ENCODE data around the gene IL9R.
"Not testable (repeated sequence)": the region's sequence is repeated elsewhere in the genome, so short reads cannot be mapped to it uniquely, and the experiment has no call there.

The IL9R gene

GRCh38 chrX:156008379-156008778, 10.9 kb downstream of the IL9R start:
- H3K9me2 ChIP-seq (replicated peaks; ENCODE audit: low read depth, low read length), result not testable (repeated sequence)

GRCh38 chrX:156008915-156009314, 11.4 kb downstream of the IL9R start:
- Histone ChIP-seq H3K79me2 (ENCODE audit: insufficient read depth, low read length) (peaks cover 11% of the 10 kb centered on the region; the same call in 1 of the 2 replicates), H4K20me1 (ENCODE audit: insufficient read depth, low read length, poor library complexity, severe bottlenecking) (no peaks in the 10 kb centered on the region), H3K9me2 (replicated peaks; ENCODE audit: low read depth, low read length) (no peaks in the 10 kb centered on the region), H3K9ac (ENCODE audit: low read depth, low read length, poor library complexity, severe bottlenecking) (no peak overlapping the region), H3K36me3 (ENCODE audit: insufficient read depth, low read length) (no peaks in the 10 kb centered on the region), H3K27me3 (ENCODE audit: insufficient read depth, low read length, poor library complexity, severe bottlenecking) (no peaks in the 10 kb centered on the region), H3F3A (ENCODE audit: low read depth) (no peaks in the 10 kb centered on the region), H3K9me3 (ENCODE audit: insufficient read depth, low read depth, low read length) (no peaks in the 10 kb centered on the region), H2AFZ (ENCODE audit: low read length) (no peak overlapping the region), H3K4me2 (ENCODE audit: low read depth, low read length, poor library complexity, severe bottlenecking) (no peak overlapping the region), H3K4me3 (ENCODE audit: low read length, poor library complexity, severe bottlenecking) (no peak overlapping the region), H3K4me1 (ENCODE audit: insufficient read depth, low read length, poor library complexity, severe bottlenecking) (peaks cover 19% of the 10 kb centered on the region)
- TF ChIP-seq EZH2phosphoT487 (IDR thresholded peaks at IDR 0.05; ENCODE audit: borderline replicate concordance) (no peak), CTCF (conservative IDR thresholded peaks at IDR 0.05; ENCODE audit: low read length) (no peak)

More at GRCh38 chrX:156008379-156008778, 10.9 kb downstream of the IL9R start:
- not testable (repeated sequence) for H3K9me3 ChIP-seq (ENCODE audit: insufficient read depth, low read depth, low read length); H3K4me3 ChIP-seq (ENCODE audit: low read length, poor library complexity, severe bottlenecking); H4K20me1 ChIP-seq (ENCODE audit: insufficient read depth, low read length, poor library complexity, severe bottlenecking); H3K27me3 ChIP-seq (ENCODE audit: insufficient read depth, low read length, poor library complexity, severe bottlenecking); H3F3A ChIP-seq (ENCODE audit: low read depth); H3K36me3 ChIP-seq (ENCODE audit: insufficient read depth, low read length); H3K4me2 ChIP-seq (ENCODE audit: low read depth, low read length, poor library complexity, severe bottlenecking); H2AFZ ChIP-seq (ENCODE audit: low read length); H3K9ac ChIP-seq (ENCODE audit: low read depth, low read length, poor library complexity, severe bottlenecking)
- H3K4me1 ChIP-seq (ENCODE audit: insufficient read depth, low read length, poor library complexity, severe bottlenecking), result peaks cover 24% of the 10 kb centered on the region
- peaks cover 16% of the 10 kb centered on the region; the same call in 1 of the 2 replicates for H3K79me2 ChIP-seq (ENCODE audit: insufficient read depth, low read length)

GRCh38 chrX:156009691-156010090, 12.2 kb downstream of the IL9R start:
- H4K20me1 ChIP-seq (ENCODE audit: insufficient read depth, low read length, poor library complexity, severe bottlenecking); H3K79me2 ChIP-seq (ENCODE audit: insufficient read depth, low read length): not testable (repeated sequence)

GRCh38 chrX:156013286-156013953, 15.9 kb downstream of the IL9R start:
- not testable (repeated sequence) for H3K9ac ChIP-seq (ENCODE audit: low read depth, low read length, poor library complexity, severe bottlenecking); H3K4me3 ChIP-seq (ENCODE audit: low read length, poor library complexity, severe bottlenecking); H3K4me2 ChIP-seq (ENCODE audit: low read depth, low read length, poor library complexity, severe bottlenecking); H3K4me1 ChIP-seq (ENCODE audit: insufficient read depth, low read length, poor library complexity, severe bottlenecking); H3F3A ChIP-seq (ENCODE audit: low read depth); H3K9me2 ChIP-seq (replicated peaks; ENCODE audit: low read depth, low read length); H3K9me3 ChIP-seq (ENCODE audit: insufficient read depth, low read depth, low read length); H3K27me3 ChIP-seq (ENCODE audit: insufficient read depth, low read length, poor library complexity, severe bottlenecking); H2AFZ ChIP-seq (ENCODE audit: low read length); H3K79me2 ChIP-seq (ENCODE audit: insufficient read depth, low read length); H3K36me3 ChIP-seq (ENCODE audit: insufficient read depth, low read length); H4K20me1 ChIP-seq (ENCODE audit: insufficient read depth, low read length, poor library complexity, severe bottlenecking)

More at GRCh38 chrX:156009691-156010090, 12.2 kb downstream of the IL9R start:
- not testable (repeated sequence) for H3K9me3 ChIP-seq (ENCODE audit: insufficient read depth, low read depth, low read length); H3K9me2 ChIP-seq (replicated peaks; ENCODE audit: low read depth, low read length); H3F3A ChIP-seq (ENCODE audit: low read depth); H3K4me2 ChIP-seq (ENCODE audit: low read depth, low read length, poor library complexity, severe bottlenecking); H3K9ac ChIP-seq (ENCODE audit: low read depth, low read length, poor library complexity, severe bottlenecking); H3K4me3 ChIP-seq (ENCODE audit: low read length, poor library complexity, severe bottlenecking); H3K36me3 ChIP-seq (ENCODE audit: insufficient read depth, low read length); H3K27me3 ChIP-seq (ENCODE audit: insufficient read depth, low read length, poor library complexity, severe bottlenecking); H2AFZ ChIP-seq (ENCODE audit: low read length)
- peaks cover 11% of the 10 kb centered on the region for H3K4me1 ChIP-seq (ENCODE audit: insufficient read depth, low read length, poor library complexity, severe bottlenecking)

GRCh38 chrX:156019846-156020245, 22.4 kb downstream of the IL9R start:
- not testable (repeated sequence) for H3K9me2 ChIP-seq (replicated peaks; ENCODE audit: low read depth, low read length); H3F3A ChIP-seq (ENCODE audit: low read depth); H3K4me2 ChIP-seq (ENCODE audit: low read depth, low read length, poor library complexity, severe bottlenecking); H3K9me3 ChIP-seq (ENCODE audit: insufficient read depth, low read depth, low read length); H3K36me3 ChIP-seq (ENCODE audit: insufficient read depth, low read length); H3K4me3 ChIP-seq (ENCODE audit: low read length, poor library complexity, severe bottlenecking); H3K9ac ChIP-seq (ENCODE audit: low read depth, low read length, poor library complexity, severe bottlenecking); H3K27me3 ChIP-seq (ENCODE audit: insufficient read depth, low read length, poor library complexity, severe bottlenecking); H2AFZ ChIP-seq (ENCODE audit: low read length); H3K4me1 ChIP-seq (ENCODE audit: insufficient read depth, low read length, poor library complexity, severe bottlenecking); H3K79me2 ChIP-seq (ENCODE audit: insufficient read depth, low read length); H4K20me1 ChIP-seq (ENCODE audit: insufficient read depth, low read length, poor library complexity, severe bottlenecking)

GRCh38 chrX:156023002-156023401, 25.5 kb downstream of the IL9R start:
- H3K9me2 ChIP-seq (replicated peaks; ENCODE audit: low read depth, low read length); H3K4me1 ChIP-seq (ENCODE audit: insufficient read depth, low read length, poor library complexity, severe bottlenecking); H3K9ac ChIP-seq (ENCODE audit: low read depth, low read length, poor library complexity, severe bottlenecking); H3K9me3 ChIP-seq (ENCODE audit: insufficient read depth, low read depth, low read length); H3K4me2 ChIP-seq (ENCODE audit: low read depth, low read length, poor library complexity, severe bottlenecking); H3K27me3 ChIP-seq (ENCODE audit: insufficient read depth, low read length, poor library complexity, severe bottlenecking); H4K20me1 ChIP-seq (ENCODE audit: insufficient read depth, low read length, poor library complexity, severe bottlenecking); H3K36me3 ChIP-seq (ENCODE audit: insufficient read depth, low read length); H3K79me2 ChIP-seq (ENCODE audit: insufficient read depth, low read length); H2AFZ ChIP-seq (ENCODE audit: low read length); H3K4me3 ChIP-seq (ENCODE audit: low read length, poor library complexity, severe bottlenecking); H3F3A ChIP-seq (ENCODE audit: low read depth): not testable (repeated sequence)
